ENCODE data around the gene CLEC11A.

Gene CLEC11A

DNA sequence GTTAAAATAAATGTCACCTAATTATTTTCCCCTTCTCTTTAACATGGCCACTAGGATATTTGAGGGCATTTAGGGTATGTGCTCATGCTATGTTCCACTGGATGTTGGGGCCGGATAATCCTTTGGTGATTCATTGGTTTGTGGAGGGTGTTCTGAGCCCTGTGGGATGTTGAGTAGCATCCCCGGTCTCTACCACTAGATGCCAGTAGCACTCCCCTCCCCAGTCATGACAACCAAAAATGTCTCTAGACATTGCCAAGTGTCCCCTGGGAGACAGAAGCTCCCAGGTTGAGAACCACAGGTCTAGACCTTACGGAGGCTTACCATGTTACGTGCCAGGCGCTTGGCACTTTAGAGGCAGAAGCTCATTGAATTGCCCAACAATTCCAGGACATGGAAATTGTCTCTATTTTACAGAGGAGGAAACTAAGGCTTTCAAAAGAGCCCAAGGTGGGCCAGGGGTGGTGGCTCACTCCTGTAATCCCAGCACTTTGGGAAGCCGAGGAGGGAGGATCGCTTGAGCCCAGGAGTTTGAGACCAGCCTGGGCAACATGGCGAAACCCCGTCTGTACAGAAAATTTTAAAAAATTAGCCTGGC lies 17.6 kb upstream of the CLEC11A start:
- no peak for DNase-seq

- no peak for DNase-seq
These were observed 16.8 kb upstream of the CLEC11A start for GRCh38 chr19:50706387-50706786.

DNA sequence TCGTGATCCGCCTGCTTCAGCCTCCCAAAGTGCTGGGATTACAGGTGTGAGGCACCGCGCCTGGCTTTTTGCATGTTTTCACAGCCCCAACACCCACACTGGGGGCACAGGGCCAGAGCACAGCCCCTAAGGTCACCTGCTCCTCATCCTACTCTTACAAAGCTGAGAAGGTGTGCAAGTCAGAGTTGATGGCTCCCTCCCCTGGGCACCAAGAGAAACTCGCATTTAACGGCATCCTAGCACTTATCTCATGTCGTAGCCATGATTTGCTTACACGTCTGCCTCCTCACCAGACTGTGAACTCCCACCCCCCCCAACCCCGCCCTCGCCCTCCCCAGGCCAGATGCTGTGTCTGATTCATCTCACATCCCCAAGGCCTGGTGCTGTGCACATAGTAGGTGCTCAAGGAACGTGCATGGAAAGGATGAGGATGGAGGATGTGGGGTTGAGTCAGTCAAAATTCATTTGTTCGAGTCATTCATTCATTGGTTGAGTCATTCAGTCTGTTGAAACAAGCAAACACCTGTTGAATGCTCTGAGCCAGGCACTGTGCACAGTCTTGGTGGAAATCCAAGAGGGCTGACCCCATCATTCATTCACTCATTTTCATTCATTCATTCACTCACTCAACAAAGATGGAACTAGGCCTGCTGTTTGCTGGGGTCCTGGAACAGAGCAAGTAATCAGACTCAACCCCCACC lies 14.8 kb upstream of the CLEC11A start:
- no peak for DNase-seq

DNA sequence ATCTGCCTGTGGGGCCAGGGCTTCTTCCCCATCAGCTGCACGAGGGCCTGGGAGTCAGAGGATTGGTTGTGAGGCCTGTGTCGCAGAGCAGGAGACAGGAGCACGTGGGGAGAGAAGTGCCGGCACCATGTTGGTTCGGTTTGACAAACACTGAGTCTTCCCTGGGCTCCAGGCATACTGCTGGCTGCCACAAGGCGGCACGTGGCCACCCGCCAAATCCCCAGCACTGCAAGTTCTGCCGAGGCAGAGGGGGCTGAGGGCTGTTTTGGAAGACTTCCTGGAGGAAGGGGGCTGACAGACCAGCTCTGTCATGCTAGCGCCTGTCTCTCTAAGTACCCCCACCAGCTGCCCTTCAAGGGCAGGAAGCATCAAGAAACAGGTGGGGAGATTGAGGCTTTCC lies 13.1 kb upstream of the CLEC11A start:
- no peak for DNase-seq

- DNase-seq: no peak
These were observed 12.6 kb upstream of the CLEC11A start for GRCh38 chr19:50710612-50711011.

- DNase-seq: no peak
These were observed 12.0 kb upstream of the CLEC11A start for GRCh38 chr19:50711196-50711595.

DNA sequence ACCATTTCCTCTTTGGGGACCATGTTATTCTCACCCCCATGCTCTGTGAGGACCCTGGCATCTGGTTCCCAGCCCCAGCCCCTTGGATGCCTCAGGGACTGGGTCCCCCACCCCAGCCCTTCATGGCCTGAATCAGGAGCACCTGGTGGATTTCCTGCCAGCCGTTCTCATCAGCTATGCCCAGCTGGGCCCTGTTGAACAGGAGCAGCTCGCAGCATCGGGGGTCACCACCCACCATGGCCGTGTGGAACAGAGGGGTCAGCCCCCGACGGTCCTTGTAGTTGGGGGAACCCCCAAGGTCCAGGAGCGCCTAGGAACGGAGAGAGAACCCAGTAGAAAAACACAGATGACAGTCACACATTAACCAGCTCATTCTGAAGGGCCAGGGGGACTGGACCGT lies 11.4 kb upstream of the CLEC11A start:
- DNase-seq: no peak

DNA sequence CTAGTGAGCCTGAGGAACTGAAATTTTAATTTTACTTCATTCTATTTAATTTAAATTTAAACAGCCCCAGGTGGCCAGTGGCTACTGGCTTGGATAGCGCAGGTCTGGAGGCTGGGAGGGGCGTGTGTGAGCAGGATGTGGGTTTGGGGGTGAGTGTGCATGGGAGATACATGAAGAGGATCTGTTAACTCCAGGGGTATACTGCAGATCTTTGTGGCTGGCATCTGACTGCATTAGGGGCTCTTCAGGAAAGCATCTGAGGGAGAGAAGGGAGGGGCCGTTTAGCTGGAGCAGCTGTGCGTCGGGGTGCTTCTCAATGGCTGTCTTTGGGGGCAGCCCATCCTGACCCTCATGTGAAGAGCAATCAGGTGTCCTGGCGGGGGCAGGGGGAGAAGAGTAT lies 10.3 kb upstream of the CLEC11A start:
- no peak for DNase-seq

GRCh38 chr19:50713556-50714236 lies 9.5 kb upstream of the CLEC11A start:
- DNase-seq: no peak

DNA sequence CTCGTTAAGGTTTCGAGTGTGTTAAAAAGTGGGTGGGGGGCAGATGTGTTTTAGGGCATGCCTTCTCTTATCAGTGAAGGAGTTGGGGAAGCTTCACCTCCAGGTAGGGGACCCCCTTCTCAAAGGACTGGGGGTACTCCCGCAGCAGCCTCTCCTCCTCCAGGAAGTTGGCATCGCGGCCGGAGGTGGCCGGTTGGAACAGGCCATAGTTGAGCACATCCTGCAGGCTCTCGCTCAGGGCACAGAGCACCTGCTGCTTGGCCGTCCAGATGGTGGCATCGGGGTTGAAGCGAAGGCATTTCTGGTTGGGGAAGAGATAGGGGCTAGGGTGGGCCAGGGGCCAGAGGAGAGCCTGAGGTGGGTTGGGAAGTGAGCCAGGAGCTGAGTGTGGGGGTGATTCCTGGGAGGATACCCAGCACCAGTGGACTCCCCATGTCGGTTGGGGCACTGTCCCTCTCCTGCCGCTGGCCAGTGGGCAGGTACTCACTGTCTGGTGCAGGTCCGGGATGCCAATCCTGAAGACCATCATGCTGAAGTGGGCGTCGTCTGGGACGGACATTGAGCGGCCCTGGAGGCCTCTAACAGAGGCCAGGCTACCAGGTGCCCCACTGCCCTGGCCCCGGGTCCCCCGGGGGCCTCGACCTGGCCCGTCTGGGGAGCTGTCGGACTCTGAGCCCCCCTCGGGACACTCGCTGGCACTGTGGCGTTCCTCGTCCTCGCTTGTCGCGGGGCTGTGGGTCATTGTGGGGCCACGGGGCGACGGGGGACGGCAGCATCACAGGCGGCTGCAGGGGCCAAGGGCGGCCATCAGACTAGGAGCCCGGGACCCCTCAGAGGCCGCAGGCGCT lies 6.8 kb upstream of the CLEC11A start:
- DNase-seq: no peak

- DNase-seq: no peak
These were observed 6.0 kb upstream of the CLEC11A start for GRCh38 chr19:50717026-50717723.

GRCh38 chr19:50717891-50718254 lies 5.3 kb upstream of the CLEC11A start:
- no peak for DNase-seq

- DNase-seq: no peak
These were observed 4.7 kb upstream of the CLEC11A start for GRCh38 chr19:50718255-50719118.

- no peak for DNase-seq
These were observed 4.1 kb upstream of the CLEC11A start for GRCh38 chr19:50719119-50719435.

DNA sequence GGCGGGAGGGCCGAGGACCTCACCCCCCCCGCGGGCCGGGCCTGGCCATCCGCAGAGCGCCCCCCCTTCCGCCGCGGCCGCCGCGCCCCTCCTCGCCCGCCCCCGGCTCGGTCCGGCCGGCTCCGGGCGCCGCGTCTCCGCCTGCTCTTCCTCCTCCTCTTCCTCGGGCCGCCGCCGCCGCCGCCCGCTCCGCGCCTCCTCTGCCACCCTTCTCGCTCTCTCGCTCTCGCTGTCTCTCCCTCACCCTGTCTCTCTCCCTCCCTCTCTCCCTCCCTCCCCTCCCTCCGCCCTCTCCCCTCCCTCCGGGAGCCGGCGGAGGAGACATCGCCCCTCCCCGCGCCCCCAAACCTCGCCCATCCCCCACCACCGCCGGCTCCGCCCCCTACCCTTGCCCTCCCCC lies 3.6 kb upstream of the CLEC11A start, which contains the start of gene SHANK1:
Gene SHANK1 (minus strand): TSS at position 237 of the 400 bp plus-strand sequence. CDS start 2,883 bp downstream, outside the sequence.
- no peak for DNase-seq

- no peak for DNase-seq
These were observed 2.8 kb upstream of the CLEC11A start for GRCh38 chr19:50720181-50720920.

DNA sequence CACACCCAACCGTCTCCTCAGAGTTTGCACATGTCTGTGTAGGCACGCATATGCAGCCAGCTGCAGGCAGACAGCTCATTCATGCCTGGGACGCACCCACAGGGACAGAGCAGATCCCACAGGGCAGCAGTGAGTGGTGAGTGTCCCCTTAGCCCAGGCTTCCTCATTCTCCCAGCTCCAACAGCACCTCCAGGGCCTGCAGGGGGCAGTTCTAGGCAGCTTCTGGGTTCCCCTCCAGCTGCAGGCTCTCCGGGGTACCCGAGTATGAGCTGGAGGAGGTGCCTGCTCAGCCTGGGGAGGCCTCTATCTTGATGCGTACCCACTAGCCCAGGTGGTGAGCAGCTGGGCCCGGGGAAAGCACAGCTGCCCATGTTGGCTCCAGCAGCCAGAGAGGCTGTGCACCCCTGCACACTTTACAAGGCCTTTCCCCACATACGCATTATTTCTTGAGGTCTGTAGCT lies 2.2 kb upstream of the CLEC11A start:
- DNase-seq: no peak

DNA sequence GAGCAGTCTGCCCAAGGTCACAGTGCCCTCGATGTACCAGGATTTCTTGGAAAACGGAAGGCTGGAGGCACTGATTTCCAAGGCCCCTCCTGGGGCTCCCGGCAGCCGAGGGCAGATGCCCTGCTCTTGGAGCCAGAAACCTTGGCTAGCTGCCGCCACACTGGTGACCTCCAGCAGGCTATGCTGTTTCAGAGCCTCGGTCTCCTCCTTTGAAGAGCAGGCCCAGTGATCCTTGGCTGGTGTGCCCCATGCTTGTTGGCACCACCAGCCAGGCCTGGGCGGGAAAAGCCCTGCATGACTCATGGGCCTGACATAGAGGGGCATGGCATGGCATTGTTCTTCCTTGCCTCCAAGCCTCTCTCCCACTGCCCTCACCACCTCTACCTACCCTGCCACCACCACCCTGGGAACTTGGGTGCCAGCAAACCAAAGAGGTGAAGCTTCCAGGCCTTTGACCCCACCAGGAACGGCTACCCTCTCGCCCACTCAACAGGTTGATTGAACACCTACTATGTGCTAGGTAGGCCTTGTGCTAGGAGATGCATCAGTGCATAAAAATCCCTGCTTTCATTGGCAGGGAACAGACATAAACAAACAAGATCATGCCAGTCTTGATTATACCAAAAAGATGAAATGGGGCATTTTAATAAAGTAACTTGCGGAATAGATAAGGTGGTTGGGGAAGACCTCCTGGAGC lies 1.6 kb upstream of the CLEC11A start:
- DNase-seq: no peak

GRCh38 chr19:50722201-50723013 lies 757 bp upstream of the CLEC11A start:
- no peak for DNase-seq
